GM18526 (cell line): ENCODE data around the gene TMEM131.

Experiments used
- POLR2A ChIP-seq: IDR thresholded peaks from 3 replicates; pipeline ENCODE4 v1.6.1; 2011; ENCODE audit not compliant: insufficient read length; ENCODE audit errors: extremely low read depth

TMEM131 gene

GRCh38 chr2:97913846-97914245 lies 81.9 kb downstream of the TMEM131 start:
- no peak for TF ChIP-seq POLR2A

DNA sequence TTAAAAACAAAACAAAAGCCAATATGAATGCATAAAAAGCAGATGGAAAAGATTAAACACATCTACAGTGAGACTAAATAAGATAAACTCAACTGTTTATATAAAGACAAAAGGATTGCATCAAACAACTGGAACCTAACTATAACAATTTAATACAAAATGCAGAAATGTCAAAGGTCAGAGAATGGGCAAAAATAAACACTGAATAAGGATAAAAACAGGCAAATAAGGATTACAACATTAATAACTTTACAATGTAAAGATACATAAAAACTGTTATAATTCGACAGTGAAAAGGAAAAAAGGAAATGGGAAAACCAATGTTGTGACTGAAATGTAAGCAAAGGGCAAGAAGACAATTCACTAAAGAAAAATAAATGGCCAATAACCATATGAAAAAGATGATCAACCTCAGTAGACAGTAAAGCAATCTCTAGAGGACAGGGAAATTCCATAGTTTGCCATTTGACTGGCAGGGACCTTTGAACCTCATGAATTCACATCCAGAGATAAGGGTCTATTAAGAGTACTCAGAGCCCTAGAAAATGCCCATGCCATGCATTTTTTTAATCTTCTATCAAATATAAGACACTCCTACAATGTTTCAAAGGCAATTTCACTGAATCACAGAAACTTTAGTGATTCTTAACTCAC lies 83.7 kb downstream of the TMEM131 start:
- TF ChIP-seq POLR2A, result no peak

DNA sequence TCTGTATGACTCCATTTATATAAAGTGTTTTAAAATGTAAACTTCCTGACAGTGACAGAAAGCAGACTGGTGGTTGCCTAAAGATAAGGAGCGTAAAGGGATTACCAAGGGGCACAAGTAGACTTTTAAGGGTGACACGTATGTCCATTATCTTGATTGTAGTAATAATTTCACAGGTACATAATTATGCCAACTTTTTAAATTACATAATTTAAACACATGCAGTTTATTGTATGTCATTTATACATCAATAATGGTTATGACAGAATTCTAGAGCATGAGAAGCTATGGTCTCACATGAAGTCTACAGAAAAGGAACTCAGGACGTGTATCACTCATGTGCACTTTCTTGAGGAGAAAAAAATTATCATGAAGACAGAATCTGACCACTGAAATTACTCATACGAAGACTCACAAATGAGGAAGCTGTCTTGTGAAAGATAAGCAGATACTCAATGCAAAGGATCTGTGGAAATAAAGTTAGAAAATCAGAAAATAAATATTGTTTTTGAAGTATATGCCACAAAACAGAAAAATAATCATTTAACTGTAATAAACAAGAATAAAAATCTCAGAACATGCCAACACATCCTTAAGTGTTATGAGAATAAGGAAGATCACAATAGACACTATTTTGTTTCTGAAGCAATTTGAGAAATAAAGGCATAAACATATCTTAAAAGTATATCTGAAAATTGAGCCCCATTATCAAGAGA lies 84.4 kb downstream of the TMEM131 start:
- TF ChIP-seq POLR2A, result no peak

DNA sequence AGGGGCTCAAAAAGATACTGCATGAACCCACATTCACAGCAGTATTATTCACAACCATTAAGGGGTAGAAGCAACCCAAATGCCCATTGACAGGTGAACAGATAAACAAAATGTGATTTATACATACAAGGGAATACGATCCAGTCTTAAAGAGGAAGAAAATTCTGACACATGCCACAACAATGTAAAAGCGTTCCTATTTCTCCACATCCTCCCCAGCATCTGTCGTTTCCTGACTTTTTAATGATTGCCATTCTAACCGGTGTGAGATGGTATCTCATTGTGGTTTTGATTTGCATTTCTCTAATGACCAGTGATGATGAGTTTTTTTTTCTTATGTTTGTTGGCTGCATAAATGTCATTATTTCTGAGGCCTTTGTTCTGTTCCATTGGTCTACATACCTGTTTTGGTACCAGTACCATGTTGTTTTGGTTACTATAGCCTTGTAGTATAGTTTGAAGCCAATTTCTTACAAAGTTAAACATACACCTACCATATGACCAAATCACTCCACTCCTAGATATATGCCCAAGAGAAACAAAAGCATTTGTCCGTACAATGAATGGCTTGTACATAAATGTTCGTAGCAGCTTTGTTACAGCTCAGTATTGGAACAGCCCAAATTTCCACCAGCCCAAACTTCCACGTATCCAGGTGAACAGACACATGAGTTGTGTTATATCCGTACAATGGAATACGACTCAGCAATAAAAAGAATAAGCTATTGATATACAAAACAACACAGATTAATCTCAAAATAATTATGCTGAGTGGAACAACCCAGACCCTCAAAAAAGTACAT lies 85.1 kb downstream of the TMEM131 start:
- TF ChIP-seq POLR2A, result no peak

- no peak for TF ChIP-seq POLR2A
Observed at GRCh38 chr2:97908208-97908676, 87.5 kb downstream of the TMEM131 start.

DNA sequence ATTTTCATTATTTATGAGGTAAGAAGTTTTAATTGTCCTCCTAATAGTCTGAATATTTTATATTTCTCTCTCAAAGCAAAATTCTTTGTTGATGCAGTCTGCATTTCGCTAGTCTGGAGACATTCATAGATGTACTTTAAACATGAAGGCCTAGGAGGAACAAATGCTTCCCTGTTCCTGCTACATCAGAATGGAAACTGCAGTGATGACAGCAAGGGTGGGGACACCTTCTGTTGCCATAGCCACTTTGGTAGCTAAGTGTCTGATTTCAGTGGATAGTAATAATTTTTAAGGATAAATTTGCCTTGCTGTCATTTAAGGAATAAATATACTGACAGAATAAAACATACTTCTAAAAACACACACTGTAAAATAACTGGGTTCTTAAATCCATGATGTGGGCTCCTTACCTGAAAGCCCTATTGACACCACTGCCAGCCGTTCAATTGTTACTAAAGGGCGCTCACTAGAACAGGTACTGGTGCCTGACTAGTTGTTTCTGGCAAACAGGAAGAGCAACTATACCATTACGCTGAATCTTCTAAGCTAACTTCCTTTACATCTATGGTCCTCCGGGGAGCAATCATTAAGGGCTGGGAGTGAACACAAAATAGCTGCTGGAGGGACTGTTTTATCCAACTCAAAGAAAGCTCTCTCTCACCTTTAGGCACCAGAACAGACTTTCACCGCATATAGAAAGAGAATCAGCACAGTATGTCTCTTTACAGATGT lies 88.2 kb downstream of the TMEM131 start:
- no peak for TF ChIP-seq POLR2A

- TF ChIP-seq POLR2A, result no peak
Observed at GRCh38 chr2:97906307-97906706, 89.4 kb downstream of the TMEM131 start.

DNA sequence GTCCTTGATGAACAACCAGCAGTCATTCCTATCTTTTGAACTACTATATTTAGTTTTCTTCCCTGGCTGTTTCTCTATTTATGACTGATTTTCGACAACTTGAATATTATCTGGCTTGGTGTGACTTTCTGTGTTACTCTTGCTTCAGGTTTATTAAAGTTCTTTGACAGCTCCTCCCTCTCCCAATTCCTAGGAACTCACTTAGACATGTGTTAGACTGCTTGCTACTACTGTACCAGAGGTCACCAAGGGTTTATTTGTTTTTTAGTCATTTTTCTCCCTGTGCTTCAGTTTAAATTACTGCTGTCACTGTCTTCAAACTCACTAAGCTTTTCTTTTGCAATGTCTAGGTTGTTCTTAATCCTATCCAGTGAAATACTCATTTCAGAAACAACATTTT lies 90.5 kb downstream of the TMEM131 start:
- no peak for TF ChIP-seq POLR2A

GRCh38 chr2:97901862-97902261 lies 93.9 kb downstream of the TMEM131 start:
- TF ChIP-seq POLR2A, result no peak

GRCh38 chr2:97900806-97901205 lies 94.9 kb downstream of the TMEM131 start:
- no peak for TF ChIP-seq POLR2A

- no peak for TF ChIP-seq POLR2A
Observed at GRCh38 chr2:97891611-97892010, 104.1 kb downstream of the TMEM131 start.

GRCh38 chr2:97889156-97889555 lies 106.6 kb downstream of the TMEM131 start:
- no peak for TF ChIP-seq POLR2A

GRCh38 chr2:97885841-97886240 lies 109.9 kb downstream of the TMEM131 start:
- TF ChIP-seq POLR2A, result no peak

GRCh38 chr2:97880334-97880733 lies 115.4 kb downstream of the TMEM131 start:
- no peak for TF ChIP-seq POLR2A

GRCh38 chr2:97878865-97879264 lies 116.9 kb downstream of the TMEM131 start:
- TF ChIP-seq POLR2A, result no peak

DNA sequence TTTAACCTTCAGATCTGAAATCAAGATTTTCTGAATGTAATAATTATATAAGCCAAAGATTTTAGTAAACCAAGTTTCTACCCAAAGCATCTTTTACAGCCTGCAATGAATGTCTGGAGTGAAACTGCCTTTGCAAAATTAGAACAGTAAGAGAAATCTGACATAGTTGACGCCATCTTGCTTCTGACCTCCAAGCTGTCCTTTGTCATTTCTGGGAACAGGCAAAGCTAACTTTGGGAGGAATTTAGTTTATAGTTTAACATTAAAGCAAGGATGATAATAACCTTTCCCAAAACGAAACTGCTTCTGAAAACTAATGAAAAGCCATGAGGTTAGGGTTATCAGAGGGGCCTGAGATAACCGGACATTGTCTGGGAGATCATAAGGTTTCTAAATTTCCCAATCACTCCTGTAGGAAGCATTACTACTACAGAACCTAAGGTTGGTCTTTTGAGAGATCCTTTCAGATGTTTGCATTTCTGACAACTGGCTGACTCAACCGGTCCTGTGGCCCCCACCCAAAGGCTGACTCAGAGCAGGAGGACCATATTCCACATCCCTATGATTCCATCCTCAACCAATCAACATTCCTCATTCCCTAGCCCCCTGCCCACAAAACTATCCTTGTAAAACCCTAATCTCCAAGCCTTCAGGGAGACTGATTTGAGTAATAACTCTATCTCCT lies 124.5 kb downstream of the TMEM131 start:
- TF ChIP-seq POLR2A, result no peak
